Panc1 (cell line): Measurements from ENCODE around the gene TC2N.

Experiments used
- POLR2AphosphoS5 ChIP-seq: IDR thresholded peaks from 2 replicates; pipeline ENCODE4 v1.6.1; 2012; ENCODE audit warnings: mild to moderate bottlenecking, low read depth, low read length, moderate library complexity
- SIN3A ChIP-seq: IDR thresholded peaks from 2 replicates; pipeline ENCODE4 v1.6.1; 2012; ENCODE audit warnings: low read depth, mild to moderate bottlenecking, low read length, moderate library complexity, borderline replicate concordance; ENCODE audit not compliant: insufficient read depth
- TCF7L2 ChIP-seq: IDR thresholded peaks from 2 replicates; pipeline ENCODE4 v1.6.1; 2011; ENCODE audit warnings: mild to moderate bottlenecking, low read depth, low read length, inconsistent platforms
- TF ChIP-seq, protein P1 (sequence below): fragments of 450-650 bp; IDR thresholded peaks from 2 replicates; pipeline ENCODE4 v1.5.1; 2017; ENCODE audit warnings: mild to moderate bottlenecking

DNA sequence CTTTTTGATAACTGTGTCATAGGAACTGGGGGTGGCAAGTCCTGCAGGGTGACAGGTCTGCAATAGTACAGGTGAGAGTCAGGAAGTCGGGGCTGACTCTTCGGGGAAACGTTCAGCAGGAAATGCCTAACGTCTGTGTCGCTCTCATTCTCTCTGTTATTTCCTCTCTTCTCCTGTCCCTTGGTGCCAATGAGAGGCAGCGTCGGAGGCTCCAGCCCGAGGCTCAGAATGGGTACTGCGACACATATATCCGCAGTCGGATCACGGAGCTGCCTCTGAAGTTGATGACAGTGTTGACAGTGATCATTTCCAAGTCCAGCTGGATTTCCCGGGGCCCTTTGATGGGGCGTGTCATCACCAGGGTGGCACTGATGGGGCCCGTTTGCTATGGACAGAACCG, 2.7 kb upstream of the TC2N start:
- TF ChIP-seq SIN3A (no peak), POLR2AphosphoS5 (no peak), TCF7L2 (no peak)
- TF ChIP-seq, protein P1, sequence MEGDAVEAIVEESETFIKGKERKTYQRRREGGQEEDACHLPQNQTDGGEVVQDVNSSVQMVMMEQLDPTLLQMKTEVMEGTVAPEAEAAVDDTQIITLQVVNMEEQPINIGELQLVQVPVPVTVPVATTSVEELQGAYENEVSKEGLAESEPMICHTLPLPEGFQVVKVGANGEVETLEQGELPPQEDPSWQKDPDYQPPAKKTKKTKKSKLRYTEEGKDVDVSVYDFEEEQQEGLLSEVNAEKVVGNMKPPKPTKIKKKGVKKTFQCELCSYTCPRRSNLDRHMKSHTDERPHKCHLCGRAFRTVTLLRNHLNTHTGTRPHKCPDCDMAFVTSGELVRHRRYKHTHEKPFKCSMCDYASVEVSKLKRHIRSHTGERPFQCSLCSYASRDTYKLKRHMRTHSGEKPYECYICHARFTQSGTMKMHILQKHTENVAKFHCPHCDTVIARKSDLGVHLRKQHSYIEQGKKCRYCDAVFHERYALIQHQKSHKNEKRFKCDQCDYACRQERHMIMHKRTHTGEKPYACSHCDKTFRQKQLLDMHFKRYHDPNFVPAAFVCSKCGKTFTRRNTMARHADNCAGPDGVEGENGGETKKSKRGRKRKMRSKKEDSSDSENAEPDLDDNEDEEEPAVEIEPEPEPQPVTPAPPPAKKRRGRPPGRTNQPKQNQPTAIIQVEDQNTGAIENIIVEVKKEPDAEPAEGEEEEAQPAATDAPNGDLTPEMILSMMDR = no peak
